HG03460 (cell line): ENCODE results near the gene KRT79.

Source experiments
- ATAC-seq: cut with Tn5 transposase; IDR thresholded peaks from one replicate; pipeline ENCODE4 v1.9.1; 2021; ENCODE audit not compliant: unreplicated experiment

The KRT79 gene

GRCh38 chr12:52820521-52820920 is 13.6 kb downstream of the KRT79 start:
- no peak for ATAC-seq

DNA sequence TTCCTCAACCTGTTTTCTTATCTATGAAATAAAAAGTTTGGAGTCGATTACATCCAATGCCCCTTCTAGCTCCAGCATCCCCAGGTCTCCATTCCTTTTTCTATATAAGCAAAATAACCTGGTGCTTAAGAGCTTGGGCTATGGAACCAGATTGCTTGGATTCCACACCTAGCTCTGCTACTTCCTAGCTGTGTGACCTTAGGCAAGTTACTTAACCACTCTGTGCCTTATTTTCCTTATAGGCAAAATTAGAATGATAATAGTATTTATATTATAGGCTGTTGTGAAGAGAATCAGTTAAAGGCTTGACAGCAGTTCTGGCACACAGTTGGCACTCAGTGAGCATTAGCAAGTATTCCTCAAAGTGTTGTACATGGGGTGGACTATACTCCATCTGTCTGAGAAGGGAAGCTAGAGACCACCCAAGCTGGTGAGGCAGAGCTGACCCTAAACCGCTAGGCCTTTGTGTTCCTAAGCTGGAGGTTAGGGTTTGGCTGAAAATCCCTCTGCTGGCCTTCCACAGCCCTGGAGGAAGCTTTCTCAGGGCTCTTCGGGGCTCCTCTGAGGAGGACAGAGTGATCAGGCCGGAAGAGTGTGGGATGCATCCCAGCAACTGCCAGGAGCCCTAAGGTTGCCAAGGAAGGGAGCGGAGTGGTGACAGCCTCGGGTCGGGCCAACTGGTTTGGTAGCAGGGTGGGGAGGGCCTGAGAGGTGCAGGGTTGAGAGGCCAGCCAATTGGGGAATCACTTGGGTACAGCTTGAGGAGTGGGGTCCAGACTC is 14.2 kb downstream of the KRT79 start:
- ATAC-seq: no peak

- ATAC-seq: no peak
Measured at GRCh38 chr12:52818887-52819420, 15.2 kb downstream of the KRT79 start.

GRCh38 chr12:52818388-52818787 is 15.7 kb downstream of the KRT79 start:
- ATAC-seq: no peak

- ATAC-seq: no peak
Measured at GRCh38 chr12:52817699-52818238, 16.3 kb downstream of the KRT79 start.

DNA sequence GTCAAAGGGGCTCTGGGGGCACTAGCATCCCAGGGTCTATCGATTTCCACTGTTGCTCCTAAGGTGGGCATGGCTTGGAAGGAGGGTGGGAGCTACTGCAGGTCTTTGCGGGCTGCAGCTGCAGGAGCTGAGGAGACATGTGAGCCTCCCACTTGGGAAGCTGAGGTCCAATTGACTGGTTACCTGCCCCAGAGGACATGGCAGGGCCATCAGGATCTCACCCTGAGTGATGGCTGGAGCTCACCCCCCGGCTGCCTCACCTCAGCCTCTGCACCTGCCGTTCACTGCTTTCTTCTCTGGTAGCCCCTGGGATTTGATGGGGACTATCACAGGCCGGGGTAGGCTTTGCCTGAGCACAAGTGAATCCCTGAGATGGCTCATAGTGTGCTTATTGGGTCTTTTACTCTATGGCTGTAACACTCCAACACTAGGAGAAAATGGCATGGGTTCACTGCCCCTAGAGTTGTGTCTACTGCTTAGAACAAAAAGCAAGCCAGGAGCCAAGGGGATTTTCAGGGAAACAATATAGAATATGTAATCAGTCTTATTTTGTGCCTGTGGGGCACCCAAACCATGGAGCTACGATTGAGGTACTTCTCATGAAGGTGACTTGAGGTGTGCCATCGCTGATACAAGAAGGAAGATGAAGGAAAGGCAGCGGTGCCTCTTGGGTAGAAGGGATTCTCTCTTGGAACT is 17.0 kb downstream of the KRT79 start:
- no peak for ATAC-seq

DNA sequence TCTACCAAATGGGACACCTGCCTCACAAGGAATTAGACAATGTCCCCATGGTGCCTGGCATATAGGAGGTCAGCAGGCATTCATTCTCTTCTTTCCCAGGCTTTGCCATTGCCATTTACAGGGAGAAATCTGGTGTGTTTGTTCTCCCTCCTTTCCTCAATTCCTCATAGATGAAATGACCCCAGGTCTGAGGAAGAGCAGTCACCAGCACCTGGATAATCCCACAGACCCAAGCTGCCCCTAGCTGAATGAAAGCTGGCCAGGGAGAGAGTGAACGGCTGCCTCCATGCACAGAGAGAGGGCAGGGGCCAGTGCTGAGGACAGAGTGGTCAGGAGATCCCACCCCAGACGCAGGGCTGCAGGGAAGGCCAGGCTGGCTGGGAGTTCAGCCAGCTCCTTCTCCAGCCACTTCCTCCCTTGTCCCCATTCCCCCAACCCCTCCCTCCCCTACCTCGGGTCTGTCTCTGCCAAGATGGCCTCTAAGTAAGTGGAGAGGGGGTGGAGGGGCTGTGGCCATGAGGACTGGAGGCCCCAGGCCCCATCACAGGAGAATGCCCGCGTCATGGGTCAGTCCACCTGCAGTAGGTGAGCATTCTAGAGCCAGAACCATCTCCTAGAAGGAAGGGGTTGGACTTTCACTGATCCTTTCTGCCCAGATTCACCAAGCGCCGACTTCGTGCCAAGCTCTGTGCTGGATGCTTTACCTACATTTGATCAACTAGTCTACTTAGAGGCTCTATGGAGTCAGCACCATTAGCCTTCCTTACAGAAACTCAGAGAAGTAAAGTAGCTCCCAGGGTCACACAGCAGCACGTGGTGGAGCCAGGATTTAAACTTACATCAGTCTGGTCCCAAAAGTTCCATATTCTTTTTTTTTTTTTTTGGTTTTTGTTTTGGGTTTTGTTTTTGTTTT is 18.2 kb downstream of the KRT79 start:
- ATAC-seq: no peak

GRCh38 chr12:52815161-52815560 is 18.9 kb downstream of the KRT79 start:
- ATAC-seq: no peak

DNA sequence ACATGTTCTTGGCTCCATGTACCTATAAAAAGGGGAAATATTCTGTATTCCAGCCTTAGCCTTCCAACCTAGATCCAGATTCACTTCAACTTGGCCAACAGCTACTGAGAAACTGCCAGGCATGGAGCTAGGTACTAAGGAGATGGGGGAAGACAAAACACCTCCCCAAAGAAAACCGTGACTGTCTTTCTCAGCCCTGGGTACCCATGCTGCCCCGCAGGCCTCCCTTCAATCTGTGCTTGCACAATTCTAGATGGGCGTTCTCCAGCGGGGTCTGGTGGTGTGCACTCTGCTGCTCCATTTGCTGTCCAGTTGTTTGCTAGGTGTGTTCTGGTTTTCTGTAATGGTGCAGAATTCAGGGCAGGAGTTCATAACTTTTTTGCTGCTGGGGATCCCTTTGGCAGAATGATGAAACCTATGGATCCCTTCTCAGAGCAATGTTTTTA is 19.4 kb downstream of the KRT79 start:
- no peak for ATAC-seq

DNA sequence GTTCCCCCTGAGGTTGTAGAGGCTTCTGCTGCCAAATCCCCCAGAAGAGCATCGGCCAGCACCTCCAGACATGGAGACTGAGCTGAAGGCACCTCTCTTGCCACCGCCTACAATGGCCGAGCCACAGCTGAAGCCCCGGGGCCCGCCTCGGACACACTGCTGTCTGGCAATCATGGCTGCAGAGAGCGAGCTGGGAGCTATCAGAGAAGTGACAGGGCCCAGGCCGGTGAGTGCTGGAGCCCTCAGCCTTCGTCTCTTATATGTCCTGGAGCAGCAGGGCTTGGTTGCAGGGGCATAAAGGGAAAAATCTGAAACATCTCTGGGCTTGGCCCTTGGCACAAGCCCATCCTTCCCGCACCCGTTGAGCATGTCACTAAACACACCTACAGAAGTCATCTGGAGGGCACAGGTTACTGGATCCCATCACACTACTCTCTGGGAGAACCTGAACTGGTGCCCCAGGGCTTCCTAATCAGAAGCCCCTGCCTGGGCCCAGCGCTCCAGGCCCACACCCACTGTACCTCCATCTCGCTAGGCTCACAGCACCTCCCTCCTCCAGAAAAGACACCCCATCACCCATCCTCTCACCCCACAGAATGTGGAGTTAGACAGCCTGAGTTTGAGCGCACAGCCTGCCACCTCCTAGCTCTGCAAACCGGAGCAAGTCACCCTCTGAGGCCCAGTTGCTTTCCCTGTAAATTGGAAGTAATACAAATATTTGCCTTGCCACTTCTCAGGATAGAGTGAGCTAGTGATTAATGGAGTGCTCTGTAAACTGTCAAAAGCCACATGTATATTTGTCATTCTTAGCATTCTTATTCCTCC is 20.0 kb downstream of the KRT79 start, which contains the start of gene KRT4:
Gene KRT4, minus strand, starts transcription at position 232 of the 825 bp plus-strand sequence. Its CDS starts 58 bp downstream, at position 174.
- no peak for ATAC-seq

GRCh38 chr12:52813203-52813819 is 20.8 kb downstream of the KRT79 start:
- no peak for ATAC-seq

DNA sequence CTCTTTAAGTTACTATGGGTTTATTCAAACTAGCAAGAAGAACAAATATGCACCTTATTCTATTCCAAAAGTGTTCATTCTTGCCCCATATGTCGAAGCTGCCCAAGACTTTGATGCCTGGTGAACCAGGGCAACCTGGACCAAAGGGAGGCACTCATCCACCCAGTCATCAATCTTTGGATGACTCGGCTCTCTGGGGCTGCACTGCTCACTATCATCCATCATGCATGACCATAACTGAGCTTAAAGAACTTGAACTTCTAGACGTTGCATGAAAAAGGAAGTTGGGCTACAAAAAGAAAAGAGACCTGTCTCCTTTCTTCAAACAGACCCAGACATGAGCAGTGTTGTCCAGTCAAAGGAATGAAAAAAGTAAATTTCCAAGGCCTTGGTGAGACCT is 21.4 kb downstream of the KRT79 start:
- ATAC-seq: no peak

- ATAC-seq: no peak
Measured at GRCh38 chr12:52812073-52812400, 22.1 kb downstream of the KRT79 start.

DNA sequence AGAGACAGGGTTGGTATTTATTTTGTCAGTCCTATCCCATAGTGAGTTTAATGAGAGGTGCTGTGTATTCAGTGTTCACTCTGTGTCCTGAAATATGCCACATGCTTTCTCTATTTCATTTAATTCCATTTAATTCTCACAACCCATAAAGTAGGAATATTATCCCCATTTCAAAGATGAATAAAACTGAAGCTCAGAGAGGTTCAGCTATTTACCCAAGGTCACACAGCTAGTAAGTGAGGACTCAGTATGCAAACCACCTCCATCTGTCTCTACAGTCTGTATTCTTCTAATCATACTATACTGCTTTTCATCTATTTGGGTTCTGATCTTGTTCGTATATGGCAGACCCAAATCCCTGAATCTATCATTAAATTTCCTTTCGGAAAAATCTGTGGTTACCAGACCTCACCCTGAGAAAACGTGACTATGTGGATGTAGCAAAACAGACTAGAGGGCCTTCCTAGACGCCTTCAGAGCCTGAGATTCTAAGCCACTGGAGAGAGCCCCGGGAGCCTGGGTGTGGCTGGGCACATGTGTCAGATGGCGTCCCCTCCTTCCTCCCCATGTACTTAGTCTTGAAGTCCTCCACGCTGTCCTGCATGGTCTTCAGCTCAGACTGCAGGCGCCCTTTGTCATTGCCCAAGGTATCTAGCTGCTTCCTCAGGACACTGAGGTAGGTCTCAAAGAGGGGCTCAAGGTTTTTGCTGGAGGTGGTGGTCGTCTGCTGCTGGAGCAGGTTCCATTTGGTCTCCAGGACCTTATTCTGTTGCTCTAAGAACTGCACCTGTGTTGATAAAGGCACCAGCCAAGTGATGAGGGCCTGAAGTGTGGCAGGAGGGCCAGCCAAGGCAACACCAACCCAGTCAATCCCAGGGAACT is 22.7 kb downstream of the KRT79 start:
- ATAC-seq: no peak

DNA sequence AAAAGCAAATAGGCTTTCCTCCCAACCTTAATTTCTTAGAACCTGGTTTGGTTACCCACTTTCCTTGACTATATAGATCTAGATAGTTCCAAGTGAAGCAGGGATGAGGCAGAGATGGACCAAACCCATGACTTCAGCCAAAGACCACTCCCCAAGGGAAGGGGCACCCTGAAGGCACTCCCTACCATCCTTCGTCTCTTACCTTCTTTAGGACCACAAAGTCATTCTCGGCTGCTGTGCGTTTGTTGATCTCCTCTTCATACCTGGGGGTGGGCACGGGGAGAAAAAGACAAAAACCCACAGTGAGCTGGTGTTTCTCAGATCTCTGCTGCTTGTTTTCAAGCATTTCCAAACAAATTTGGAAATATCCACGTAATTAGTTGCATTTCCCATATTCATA is 23.6 kb downstream of the KRT79 start:
- ATAC-seq: no peak

DNA sequence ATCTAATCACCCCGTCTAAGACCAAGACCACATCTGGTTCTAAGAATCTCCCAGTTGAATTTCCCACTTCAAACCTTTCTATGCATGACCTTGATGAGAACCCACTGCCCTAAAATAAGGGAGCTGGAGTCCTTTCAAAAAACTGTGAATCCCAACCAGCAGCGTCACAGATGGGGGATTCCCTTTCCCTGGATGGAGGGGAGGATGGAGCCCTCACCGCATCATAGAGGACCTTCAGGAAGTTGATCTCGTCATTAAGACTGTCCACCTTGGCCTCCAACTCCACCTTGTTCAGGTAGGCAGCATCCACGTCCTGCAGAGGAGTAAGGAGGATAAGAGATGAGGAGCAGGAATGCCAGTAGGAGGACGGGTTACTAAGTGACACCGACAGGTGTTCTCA is 24.9 kb downstream of the KRT79 start:
- no peak for ATAC-seq

GRCh38 chr12:52808573-52809160 is 25.4 kb downstream of the KRT79 start:
- ATAC-seq: no peak
